H1 (cell line): Measurements from ENCODE around the gene IQCN. TPM values are rescaled to one million over a fixed set of nuclear protein-coding genes. Genes with fewer than 3 reads are reported as not detected.

Source experiments
- CTCF ChIA-PET: fragments of 300-600 bp; sonication (Branson Sonifier 250); formaldehyde crosslinking; loops from one replicate; lab custom pipeline; 2021; ENCODE audit not compliant: partially characterized antibody; lab: Charles Lee
- POLR2A ChIA-PET: fragments of 300-600 bp; sonication (Branson Sonifier 250); formaldehyde crosslinking; loops from one replicate; lab custom pipeline; 2021; ENCODE audit warnings: inconsistent platforms; ENCODE audit not compliant: partially characterized antibody; lab: Charles Lee
- DNase-seq, 2 experiments: peaks; one replicate each; pipeline versions ENCODE4 v3.0.0 to v3.0.0-alpha.2; 2010 to 2022; ENCODE audit warnings: low spot score in 2 of 2, low read depth in 1 of 2, mixed read lengths in 1 of 2
- FAIRE-seq: peaks from 2 replicates; lab custom pipeline; 2011; peaks lifted over from hg19 to GRCh38; lab: Jason Lieb, UNC
- H2AFZ ChIP-seq: 2 replicates; pipeline ENCODE4 v1.8.1; 2012; ENCODE audit warnings: low read length, inconsistent platforms
- H2AK5ac ChIP-seq: 2 replicates; pipeline ENCODE4 v1.6.1; 2013; ENCODE audit warnings: low read depth, low read length
- H2BK120ac ChIP-seq: replicated peaks from 2 replicates; pipeline ENCODE3; 2013; ENCODE audit warnings: low read depth, low read length, inconsistent platforms
- H2BK12ac ChIP-seq: 2 replicates; pipeline ENCODE4 v1.6.1; 2013; ENCODE audit warnings: low read depth, low read length
- H2BK15ac ChIP-seq: 2 replicates; pipeline ENCODE4 v1.6.1; 2013; ENCODE audit warnings: low read length
- H2BK20ac ChIP-seq: 2 replicates; pipeline ENCODE4 v1.6.1; 2013; ENCODE audit warnings: low read length
- H2BK5ac ChIP-seq: 2 replicates; pipeline ENCODE4 v1.6.1; 2013; ENCODE audit warnings: low read depth, low read length
- H3K14ac ChIP-seq: 2 replicates; pipeline ENCODE4 v1.6.1; 2013; ENCODE audit warnings: inconsistent platforms; ENCODE audit not compliant: insufficient read length
- H3K18ac ChIP-seq: 2 replicates; pipeline ENCODE4 v1.6.1; 2013; ENCODE audit warnings: low read length; ENCODE audit errors: extremely low read depth
- H3K23ac ChIP-seq: 2 replicates; pipeline ENCODE4 v1.6.1; 2013; ENCODE audit warnings: inconsistent platforms; ENCODE audit not compliant: insufficient read length
- H3K23me2 ChIP-seq: 2 replicates; pipeline ENCODE4 v1.6.1; 2013; ENCODE audit warnings: low read depth, low read length
- H3K27ac ChIP-seq: 2 replicates; pipeline ENCODE4 v1.6.1; 2011; ENCODE audit warnings: low read depth, low read length, inconsistent platforms
- H3K27me3 ChIP-seq, 4 experiments: replicated peaks in 1 of 4; 1 replicate in 1 of 4; 2 replicates in 3 of 4; pipeline versions ENCODE4 v1.6.1 to v1.8.1; 2011 to 2013; ENCODE audit warnings: low read length in 3 of 4, mild to moderate bottlenecking in 3 of 4, inconsistent platforms in 2 of 4, mixed read lengths in 2 of 4, moderate library complexity in 1 of 4; ENCODE audit not compliant: control insufficient read depth in 3 of 4, insufficient read depth in 3 of 4; ENCODE audit errors: extremely low read depth in 1 of 4
- H3K36me3 ChIP-seq, 4 experiments: 2 replicates each; pipeline versions ENCODE4 v1.6.1 to v1.8.1; 2011 to 2013; ENCODE audit warnings: mild to moderate bottlenecking in 4 of 4, low read length in 3 of 4, moderate library complexity in 2 of 4, control low read depth in 1 of 4, inconsistent platforms in 1 of 4; ENCODE audit not compliant: insufficient read depth in 4 of 4, control insufficient read depth in 2 of 4
- H3K4ac ChIP-seq: replicated peaks from 2 replicates; pipeline ENCODE3; 2013; ENCODE audit warnings: low read length, low read depth, mixed read lengths, inconsistent platforms; ENCODE audit not compliant: insufficient read length
- H3K4me1 ChIP-seq, 4 experiments: replicated peaks in 1 of 4; 1 replicate in 1 of 4; 2 replicates in 3 of 4; pipeline versions ENCODE4 v1.6.1 to v1.8.1; 2011 to 2013; ENCODE audit warnings: low read length in 3 of 4, inconsistent platforms in 2 of 4, mixed read lengths in 1 of 4; ENCODE audit not compliant: insufficient read depth in 4 of 4, control insufficient read depth in 3 of 4
- H3K4me2 ChIP-seq, 2 experiments: 2 replicates each; pipeline versions ENCODE4 v1.6.1 to v1.8.1; 2011 to 2013; ENCODE audit warnings: low read depth in 2 of 2, low read length in 2 of 2, control low read depth in 1 of 2, inconsistent platforms in 1 of 2, mild to moderate bottlenecking in 1 of 2; ENCODE audit not compliant: insufficient read depth in 1 of 2
- H3K4me3 ChIP-seq, 4 experiments: fragments of 200-600, 300-600 bp in 1 of 4; sonication (generic), shearing (Covaris generic), sonication (Bioruptor Twin) in 1 of 4; 2 replicates each; pipeline versions ENCODE4 v1.5.1 to v1.8.1; 2011 to 2016; ENCODE audit warnings: low read length in 4 of 4, low read depth in 3 of 4, control low read depth in 2 of 4, inconsistent platforms in 2 of 4, mild to moderate bottlenecking in 2 of 4, mixed read lengths in 1 of 4, moderate library complexity in 1 of 4; ENCODE audit not compliant: insufficient read depth in 2 of 4; ENCODE audit errors: extremely low read depth in 1 of 4
- H3K56ac ChIP-seq: replicated peaks from 2 replicates; pipeline ENCODE3; 2013; ENCODE audit warnings: low read depth, mild to moderate bottlenecking, mixed read lengths, low read length, inconsistent platforms; ENCODE audit not compliant: insufficient read length
- H3K79me1 ChIP-seq: 2 replicates; pipeline ENCODE4 v1.6.1; 2013; ENCODE audit warnings: low read depth, low read length, control low read depth
- H3K79me2 ChIP-seq, 2 experiments: 2 replicates each; pipeline versions ENCODE4 v1.6.1 to v1.8.1; 2012 to 2013; ENCODE audit warnings: low read length in 2 of 2, mild to moderate bottlenecking in 2 of 2, inconsistent platforms in 1 of 2; ENCODE audit not compliant: insufficient read depth in 2 of 2, control insufficient read depth in 1 of 2
- H3K9ac ChIP-seq, 4 experiments: replicated peaks in 1 of 4; 1 replicate in 1 of 4; 2 replicates in 3 of 4; pipeline versions ENCODE4 v1.6.1 to v1.8.1; 2011 to 2013; ENCODE audit warnings: low read depth in 3 of 4, low read length in 3 of 4, control low read depth in 2 of 4, mild to moderate bottlenecking in 2 of 4, moderate library complexity in 2 of 4, inconsistent platforms in 1 of 4; ENCODE audit errors: extremely low read depth in 1 of 4
- H3K9me3 ChIP-seq, 2 experiments: 2 replicates each; pipeline versions ENCODE4 v1.6.1 to v1.8.1; 2012 to 2013; ENCODE audit warnings: mild to moderate bottlenecking in 2 of 2, moderate library complexity in 2 of 2, control low read depth in 1 of 2, inconsistent platforms in 1 of 2, low read depth in 1 of 2, low read length in 1 of 2, mixed read lengths in 1 of 2; ENCODE audit not compliant: insufficient read depth in 2 of 2
- H4K20me1 ChIP-seq, 2 experiments: replicated peaks in 1 of 2; 2 replicates each; pipeline versions ENCODE3 to v1.8.1; 2011 to 2013; ENCODE audit warnings: inconsistent platforms in 2 of 2, low read length in 2 of 2, mild to moderate bottlenecking in 1 of 2; ENCODE audit not compliant: insufficient read depth in 2 of 2, control insufficient read depth in 1 of 2
- H4K5ac ChIP-seq: 2 replicates; pipeline ENCODE4 v1.6.1; 2013; ENCODE audit warnings: low read length, low read depth, mixed read lengths, inconsistent platforms; ENCODE audit not compliant: insufficient read length
- H4K8ac ChIP-seq: 2 replicates; pipeline ENCODE4 v1.8.0; 2013; ENCODE audit warnings: mild to moderate bottlenecking, moderate library complexity, low read length, inconsistent platforms; ENCODE audit not compliant: insufficient read depth; ENCODE audit errors: extremely low read depth
- H4K91ac ChIP-seq: replicated peaks from 2 replicates; pipeline ENCODE3; 2013; ENCODE audit warnings: low read length, mixed read lengths, inconsistent platforms; ENCODE audit not compliant: insufficient read length
- KDM1A ChIP-seq: fragments of 200-600, 300-600 bp; sonication (generic); IDR thresholded peaks from 2 replicates; pipeline ENCODE4 v1.7.1; 2016; ENCODE audit warnings: mild to moderate bottlenecking, low read length, borderline replicate concordance
- PHF8 ChIP-seq: fragments of 200-600 bp; sonication (generic); conservative IDR thresholded peaks from 2 replicates; pipeline ENCODE4 v1.7.1; 2012; ENCODE audit warnings: low read depth, mild to moderate bottlenecking, inconsistent platforms, low read length, moderate library complexity
- RNF2 ChIP-seq: fragments of 200-900, 300-1000 bp; sonication (generic); IDR thresholded peaks from 2 replicates; pipeline ENCODE4 v1.7.1; 2016; ENCODE audit warnings: borderline replicate concordance, low read depth, mild to moderate bottlenecking, antibody characterized with exemption, low read length; ENCODE audit not compliant: poor library complexity, severe bottlenecking; ENCODE audit errors: missing control alignments
- SIN3A ChIP-seq, 2 experiments: IDR thresholded peaks in 1 of 2; conservative IDR thresholded peaks in 1 of 2; 2 replicates each; pipeline ENCODE4 v1.6.1; 2011 to 2012; ENCODE audit warnings: low read length in 2 of 2, improper control_type of control experiment in 1 of 2, low read depth in 1 of 2, mild to moderate bottlenecking in 1 of 2
- SUZ12 ChIP-seq: fragments of 200-600 bp; sonication (generic); IDR thresholded peaks from 2 replicates; pipeline ENCODE4 v1.6.1; 2012; ENCODE audit warnings: mild to moderate bottlenecking, inconsistent platforms, low read length, moderate library complexity, mixed read lengths
- USF2 ChIP-seq: IDR thresholded peaks from 2 replicates; pipeline ENCODE4 v1.6.1; 2011; ENCODE audit warnings: low read length, improper control_type of control experiment
- WGBS, 2 experiments: shearing (Covaris generic) in 1 of 2; methylation state at CpG; one replicate each; pipeline versions ENCODE4 v1.1.6 to v1.1.7; 2013 to 2015; ENCODE audit warnings: low lambda C conversion rate in 2 of 2, mixed read lengths in 2 of 2, inconsistent platforms in 1 of 2, low coverage in 1 of 2, missing lambda C conversion rate in 1 of 2; ENCODE audit not compliant: insufficient replicate concordance in 2 of 2, insufficient coverage in 1 of 2, insufficient read length in 1 of 2; ENCODE audit errors: extremely low coverage in 1 of 2, missing lambda C conversion rate in 1 of 2; 5-methylcytosine and 5-hydroxymethylcytosine counted together
- polyA plus RNA-seq, 7 experiments: library from polyadenylated mRNA; depleted of rRNA in 3 of 7; stranded (reverse) in 5 of 7; unstranded in 2 of 7; fragments of >200 nt in 5 of 7; fragments of 200-250 nt in 2 of 7; gene quantifications; 1 replicate in 5 of 7; 2 replicates in 1 of 7; 4 replicates in 1 of 7; pipeline versions ENCODE4 v1.2.1 to v1.2.3, GENCODE V29; 2011 to 2013; ENCODE audit warnings: missing spikeins in 2 of 7, mixed read lengths in 2 of 7
- total RNA-seq: library from RNA; stranded (reverse); fragmentation: NEBNext Ultra II Directional; extraction: Animal tissue kit (Norgen Biotek cat#: 25700); gene quantifications from 2 replicates; pipeline ENCODE4 v1.2.1, GENCODE V29; 2021

IQCN gene
- total and polyA plus RNA-seq, 2 of the 8 experiments (the other 6 are each of a cell fraction or from before 2014, with no cell fraction given), result 0.36 to 1.0 TPM

GRCh38 chr19:18226956-18227780, 47.1 kb downstream of the IQCN start:
- Histone ChIP-seq H4K8ac (no peak overlapping the region; the same call in 1 of the 2 replicates), H3K9ac (no peak overlapping the region), H3K79me1 (no peaks in the 10 kb centered on the region), H3K27me3 (peaks cover 10 to 23% (median 17%) of the 10 kb centered on the region in 4 experiments), H2BK5ac (no peak overlapping the region), H3K4me3 (no peak overlapping the region), H2AK5ac (no peak overlapping the region), H2BK12ac (no peak overlapping the region), H3K4me2 (no peak overlapping the region), H4K20me1 (no peaks in the 10 kb centered on the region), H2BK20ac (no peak overlapping the region), H3K23ac (no peak overlapping the region), H3K79me2 (no peaks in the 10 kb centered on the region), H3K56ac (no peak overlapping the region), H3K18ac (no peak overlapping the region), H3K23me2 (peaks cover 14% of the 10 kb centered on the region), H3K4ac (no peak overlapping the region), H4K5ac (no peak overlapping the region), H2AFZ (no peak overlapping the region), H3K4me1 (peaks cover 2 to 25% (median 22%) of the 10 kb centered on the region in 4 experiments), H2BK15ac (no peak overlapping the region), H3K9me3 (no peaks in the 10 kb centered on the region), H3K14ac (no peak overlapping the region), H3K36me3 (no peaks in the 10 kb centered on the region), H2BK120ac (no peak overlapping the region), H3K27ac (no peak overlapping the region), H4K91ac (no peak overlapping the region)
- DNase-seq, result no peak
- ChIA-PET POLR2A (interaction anchor here (1.8 kb wide), 1 partner anchor 22 kb away, joined by 9 read pairs; no protein-coding TSS in a partner anchor), CTCF (interaction anchor here (0.7 to 2.0 kb wide), 4 partner anchors 21 to 235 kb away, joined by 3 to 5 read pairs (median 4); no protein-coding TSS in a partner anchor)
- TF ChIP-seq KDM1A, result peak; percentile 77; the same call in 1 of the 2 replicates
- no peak for TF ChIP-seq SIN3A (conservative IDR thresholded peaks at IDR 0.05 in 1 of 2, IDR thresholded peaks at IDR 0.05 in 1 of 2; ENCODE audit: low read depth in 1 of 2, low read length in 2 of 2)
- no peak for TF ChIP-seq SUZ12
- no peak for TF ChIP-seq PHF8
- TF ChIP-seq USF2, result no peak
- TF ChIP-seq RNF2, result no peak
- 90% methylated on average over 18 of the region's 18 CpGs; no CpG with 5 or more reads in 1 of the 2 experiments for WGBS, 2 experiments
- FAIRE-seq, result no peak
